Pons (tissue), 1 donor: ENCODE data around the gene TSSC4.
A peak's percentile ranks its signal among the peaks of the same experiment; 100 is the strongest.
"Not testable (repeated sequence)": the region's sequence is repeated elsewhere in the genome, so short reads cannot be mapped to it uniquely, and the experiment has no call there.

Experiments
- DNase-seq: peaks from one replicate; pipeline ENCODE4 v3.0.0-alpha.2; 2016; ENCODE audit warnings: low spot score

The TSSC4 gene

DNA sequence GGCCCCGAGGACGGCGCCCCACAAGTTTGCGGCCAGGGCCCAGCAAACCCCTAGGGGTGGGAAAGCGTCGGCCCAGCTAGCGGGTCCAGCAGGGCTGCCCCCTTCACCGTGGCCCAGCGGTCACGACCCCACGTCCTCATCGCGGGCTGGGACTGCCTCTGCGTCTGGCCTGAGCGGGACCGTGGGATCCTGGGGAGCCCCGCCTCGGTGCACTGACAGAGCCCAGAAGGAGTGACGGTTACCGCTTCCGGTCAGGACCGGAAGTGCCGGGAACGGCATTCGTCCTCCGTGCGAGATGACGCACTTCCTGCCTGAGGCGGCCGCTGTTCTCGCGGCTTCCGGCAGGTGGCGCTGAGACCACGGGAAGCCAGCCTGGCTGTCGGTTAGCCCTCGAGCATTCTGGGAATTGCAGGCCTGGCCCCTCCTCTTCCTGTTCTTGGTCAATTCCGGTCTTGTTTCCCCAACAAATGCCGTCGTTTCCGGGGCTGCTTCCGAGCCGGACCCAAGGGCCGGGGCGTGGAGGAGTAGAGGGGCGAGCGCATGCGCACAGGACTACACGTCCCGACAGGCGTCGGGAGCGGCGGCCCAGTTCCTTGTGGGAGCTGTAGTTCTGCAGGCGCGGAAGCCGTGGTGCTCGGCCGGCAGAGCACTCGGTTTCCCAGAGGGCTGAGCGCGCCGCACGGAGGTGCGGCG lies at the start of gene TSSC4:
Gene TSSC4, plus strand, starts transcription at position 682 of the 693 bp plus-strand sequence. CDS start 1,884 bp downstream, outside the sequence.
- peak; percentile 100 for DNase-seq

DNA sequence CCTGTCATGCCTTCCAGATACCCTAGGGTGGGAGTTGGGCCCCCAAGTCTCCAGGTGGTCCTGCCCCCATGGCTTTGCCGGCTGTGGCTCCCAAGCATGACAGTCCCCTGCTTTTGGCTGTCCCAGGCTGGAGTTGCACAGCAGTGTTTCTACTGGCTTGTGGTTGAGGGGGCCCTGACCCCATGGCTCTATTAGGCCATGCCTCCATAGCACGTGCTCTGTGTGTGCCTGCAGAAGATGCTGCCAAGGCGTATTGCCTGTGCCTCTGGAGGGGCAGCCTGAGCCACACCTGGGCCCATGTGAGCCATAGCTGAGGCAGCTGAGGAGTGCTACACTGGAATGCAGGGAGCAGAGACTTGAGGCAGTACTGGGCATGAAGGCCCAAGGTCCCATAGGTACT lies 48.8 kb upstream of the TSSC4 start:
- no peak for DNase-seq

DNA sequence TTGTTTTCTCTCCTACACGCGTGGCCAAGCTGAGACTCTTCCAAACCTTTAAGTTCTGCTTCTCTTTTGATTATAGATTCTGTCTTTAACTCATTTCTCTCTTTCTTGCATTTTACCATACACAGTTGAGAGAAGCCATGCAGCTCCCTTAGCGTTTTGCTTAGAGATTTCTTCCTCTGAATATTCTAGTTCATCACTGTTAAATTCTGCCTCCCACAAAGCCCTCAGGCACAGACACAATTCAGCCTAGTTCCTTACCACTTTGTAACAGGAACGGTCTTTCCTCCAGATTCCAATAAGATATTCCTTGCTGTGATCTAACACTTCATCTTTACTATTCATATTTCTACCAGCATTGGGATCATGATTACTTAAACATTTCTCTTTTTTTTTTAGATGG lies 48.1 kb upstream of the TSSC4 start:
- no peak for DNase-seq

DNA sequence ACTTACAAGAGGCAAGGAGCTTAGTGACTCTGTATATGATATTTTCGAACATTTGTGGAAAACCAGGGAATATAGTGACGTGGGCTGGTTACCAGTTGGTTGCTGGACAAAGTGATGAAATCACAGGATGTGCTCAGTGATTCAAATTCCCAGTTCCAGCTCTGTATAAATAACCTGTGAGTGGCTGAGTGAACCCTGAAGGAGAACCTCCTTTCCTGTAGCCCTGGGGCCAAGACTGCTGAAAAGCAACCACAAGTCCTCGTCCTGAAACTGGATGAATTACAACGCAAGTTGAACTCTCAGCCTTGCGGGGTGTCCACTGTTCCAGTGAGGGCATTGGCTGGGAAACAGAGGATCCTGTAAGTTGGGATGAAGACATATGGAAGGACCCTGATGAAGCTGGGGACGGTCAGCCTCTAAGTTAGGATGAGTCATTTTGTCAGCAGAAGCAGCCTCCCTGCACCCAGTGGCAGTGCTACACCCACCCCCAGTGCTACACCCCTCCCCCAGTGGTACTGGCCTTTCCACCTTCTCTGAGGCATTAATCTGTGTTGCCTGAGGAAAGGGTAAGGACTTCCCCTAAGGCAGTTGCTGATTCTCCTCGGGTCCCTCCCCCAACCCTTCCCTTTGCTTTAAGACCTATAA lies 45.4 kb upstream of the TSSC4 start:
- DNase-seq, result no peak

DNA sequence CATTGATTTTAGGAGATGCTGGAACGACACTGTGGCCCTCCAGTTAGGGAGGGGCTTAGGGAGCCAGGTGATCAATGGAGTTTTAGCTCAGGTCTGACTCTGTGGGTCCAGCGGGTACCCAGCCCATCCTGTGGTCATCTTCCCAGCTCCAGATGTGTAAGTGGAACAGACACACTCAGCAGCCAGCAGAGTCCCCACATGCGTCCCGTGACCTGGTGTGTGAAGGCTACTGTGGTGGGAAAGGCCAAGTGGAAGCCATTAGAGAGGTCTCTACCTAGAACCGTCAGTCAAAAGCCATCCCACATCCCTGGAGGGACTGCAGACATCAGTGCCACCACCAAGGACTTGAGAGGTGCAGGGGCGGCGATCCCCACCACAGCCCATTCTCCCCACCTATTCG lies 43.3 kb upstream of the TSSC4 start:
- DNase-seq, result no peak

DNA sequence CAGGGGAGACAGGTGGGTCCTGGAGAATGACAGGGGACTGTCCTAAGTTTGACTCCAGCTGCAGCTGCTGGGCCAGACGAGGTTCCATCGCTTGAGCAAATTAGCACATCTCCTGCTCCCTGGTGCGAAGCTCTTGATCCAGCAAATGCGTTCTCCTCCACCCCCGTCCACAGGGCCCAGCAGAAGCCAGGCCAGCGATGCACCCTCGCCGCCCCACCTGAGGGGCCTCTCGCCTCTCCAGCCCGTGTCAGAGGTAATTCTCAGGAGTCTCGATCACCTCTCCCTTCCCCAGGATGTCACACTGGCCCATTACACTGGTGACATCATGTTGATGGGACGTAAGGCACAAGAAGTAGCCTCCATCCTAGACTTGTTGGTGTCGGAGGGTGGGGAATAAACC lies 42.9 kb upstream of the TSSC4 start:
- DNase-seq, result not testable (repeated sequence)

DNA sequence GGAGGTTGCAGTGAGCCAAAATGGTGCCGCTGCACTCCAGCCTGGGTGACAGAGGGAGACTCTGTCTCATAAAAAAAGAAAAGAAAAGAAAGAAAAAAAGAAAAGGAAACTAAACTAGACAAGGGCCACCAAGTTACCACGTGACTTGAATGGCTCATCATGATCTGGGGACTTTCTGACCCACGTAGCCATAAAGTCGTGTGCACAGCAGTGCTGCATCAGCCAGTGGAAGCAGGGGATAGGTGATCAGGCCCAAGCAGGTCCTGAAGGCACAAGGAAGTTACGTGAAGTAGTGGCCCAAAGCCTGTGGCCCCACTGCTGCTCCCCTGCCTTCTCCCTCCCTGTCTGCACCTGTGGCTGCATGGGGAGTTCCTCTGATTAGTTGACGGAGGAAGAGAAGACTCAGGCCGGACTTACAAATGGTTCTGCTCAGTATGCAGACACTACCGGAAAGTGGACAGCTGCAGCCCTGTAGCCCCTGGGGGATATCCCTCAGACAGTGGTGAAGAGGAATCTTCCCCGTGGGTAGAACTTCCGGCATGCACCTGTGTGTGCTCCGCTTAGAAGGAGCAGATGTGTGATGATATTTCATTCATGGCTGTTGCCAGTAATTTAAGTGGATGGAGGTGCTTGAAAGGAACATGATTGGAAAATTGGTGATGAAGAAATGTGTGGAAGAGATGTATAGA lies 41.7 kb upstream of the TSSC4 start:
- no peak for DNase-seq

DNA sequence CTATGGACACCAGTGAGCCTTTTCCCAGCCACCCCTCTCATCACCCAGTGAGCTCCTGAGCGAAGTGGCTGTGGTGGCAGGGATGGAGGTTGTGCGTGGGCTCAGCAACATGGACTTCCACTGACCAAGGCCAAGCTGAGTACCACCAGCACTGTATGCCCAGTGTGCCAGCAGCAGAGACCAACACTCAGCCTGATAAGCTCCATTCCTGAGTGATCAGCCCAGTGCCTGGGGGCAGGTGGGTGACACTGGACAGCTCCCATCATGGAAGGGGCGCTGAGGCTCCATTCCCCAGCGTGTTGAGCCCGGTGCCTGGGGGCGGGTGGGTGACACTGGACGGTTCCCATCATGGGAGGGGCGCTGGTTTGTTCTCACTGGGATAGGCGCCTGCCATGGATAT lies 41.0 kb upstream of the TSSC4 start:
- DNase-seq, result no peak

DNA sequence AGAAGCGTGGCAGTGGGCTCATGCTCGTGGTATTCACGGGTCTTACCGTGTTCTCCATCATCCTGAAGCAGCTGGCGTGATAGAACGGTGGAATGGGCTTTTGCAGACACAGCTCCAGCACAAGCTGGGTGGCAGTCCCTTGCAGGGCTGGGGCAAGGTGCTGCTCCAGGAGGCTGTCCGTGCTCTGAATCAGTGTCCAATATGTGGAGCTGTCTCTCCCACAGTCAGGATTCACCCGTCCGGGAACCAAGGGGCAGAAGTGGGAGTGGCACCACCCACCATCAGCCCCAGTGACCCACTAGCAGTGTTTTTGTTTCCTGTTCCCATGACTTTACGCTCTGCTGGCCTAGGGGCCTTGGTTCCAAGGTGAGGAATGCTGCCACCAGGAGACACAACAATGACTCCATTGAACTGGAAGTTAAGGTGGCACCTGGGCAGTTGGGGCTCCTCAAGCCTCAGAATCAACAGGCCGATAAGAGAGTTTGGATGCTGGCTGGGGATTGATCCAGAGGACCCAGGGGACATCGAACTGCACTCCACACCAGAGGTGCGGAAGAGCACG lies 40.4 kb upstream of the TSSC4 start:
- no peak for DNase-seq

DNA sequence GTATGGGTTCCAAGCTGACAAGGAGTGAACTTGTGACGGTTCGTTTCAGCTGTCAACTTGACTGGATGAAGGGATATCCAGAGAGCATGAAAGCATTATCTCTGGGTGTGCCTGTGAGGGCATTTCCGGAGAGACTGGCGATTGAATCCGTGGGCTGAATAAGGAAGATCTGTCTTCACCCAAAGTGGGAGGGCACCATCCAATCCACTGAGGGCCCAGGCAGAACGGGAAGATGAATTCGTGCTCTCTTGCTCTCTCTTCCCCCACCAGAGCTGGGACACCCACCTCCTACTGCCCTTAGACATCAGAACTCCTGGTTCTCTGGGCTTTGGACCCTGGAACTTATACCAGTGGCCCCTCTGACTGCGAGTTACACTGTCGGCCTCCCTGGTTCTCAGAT lies 39.0 kb upstream of the TSSC4 start:
- no peak for DNase-seq

DNA sequence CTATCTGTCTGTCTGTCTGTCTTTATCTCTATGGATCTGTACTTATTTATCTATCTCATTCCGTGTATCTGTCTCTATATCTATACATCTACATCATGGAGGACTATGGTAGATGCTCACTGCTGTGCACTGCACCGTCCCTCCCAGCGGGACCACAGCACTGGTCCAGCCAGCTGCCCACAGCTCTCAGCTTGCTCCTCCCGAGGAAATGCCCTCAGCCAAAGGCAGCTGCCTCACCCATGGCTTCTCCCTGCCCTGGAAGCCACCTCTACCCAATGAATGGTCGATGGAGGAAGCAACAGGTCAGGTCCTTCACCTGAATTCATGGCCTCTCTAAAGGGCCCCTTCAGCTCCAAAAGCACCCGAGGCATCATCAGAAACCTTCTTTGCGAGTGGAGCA lies 38.1 kb upstream of the TSSC4 start:
- DNase-seq, result no peak

DNA sequence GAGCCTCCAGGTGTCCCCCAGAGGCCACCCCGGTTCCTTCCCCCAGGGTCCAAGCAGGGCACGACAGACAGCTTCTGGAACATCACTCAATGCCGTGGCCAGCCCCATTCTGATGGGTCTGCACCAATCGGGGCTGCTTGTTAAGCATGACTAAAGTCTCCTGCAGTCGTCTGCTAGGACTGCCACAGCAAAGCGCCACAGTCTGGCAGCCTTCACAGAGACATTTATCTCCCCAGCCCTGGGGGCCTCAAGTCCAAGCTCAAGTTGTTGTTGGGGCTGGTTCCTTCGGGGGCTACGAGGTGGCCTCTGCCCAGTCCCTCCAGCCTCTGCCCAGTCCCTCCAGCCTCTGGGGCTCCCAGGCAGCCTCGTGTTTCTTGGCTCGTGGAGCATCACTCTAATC lies 37.4 kb upstream of the TSSC4 start:
- DNase-seq, result no peak

DNA sequence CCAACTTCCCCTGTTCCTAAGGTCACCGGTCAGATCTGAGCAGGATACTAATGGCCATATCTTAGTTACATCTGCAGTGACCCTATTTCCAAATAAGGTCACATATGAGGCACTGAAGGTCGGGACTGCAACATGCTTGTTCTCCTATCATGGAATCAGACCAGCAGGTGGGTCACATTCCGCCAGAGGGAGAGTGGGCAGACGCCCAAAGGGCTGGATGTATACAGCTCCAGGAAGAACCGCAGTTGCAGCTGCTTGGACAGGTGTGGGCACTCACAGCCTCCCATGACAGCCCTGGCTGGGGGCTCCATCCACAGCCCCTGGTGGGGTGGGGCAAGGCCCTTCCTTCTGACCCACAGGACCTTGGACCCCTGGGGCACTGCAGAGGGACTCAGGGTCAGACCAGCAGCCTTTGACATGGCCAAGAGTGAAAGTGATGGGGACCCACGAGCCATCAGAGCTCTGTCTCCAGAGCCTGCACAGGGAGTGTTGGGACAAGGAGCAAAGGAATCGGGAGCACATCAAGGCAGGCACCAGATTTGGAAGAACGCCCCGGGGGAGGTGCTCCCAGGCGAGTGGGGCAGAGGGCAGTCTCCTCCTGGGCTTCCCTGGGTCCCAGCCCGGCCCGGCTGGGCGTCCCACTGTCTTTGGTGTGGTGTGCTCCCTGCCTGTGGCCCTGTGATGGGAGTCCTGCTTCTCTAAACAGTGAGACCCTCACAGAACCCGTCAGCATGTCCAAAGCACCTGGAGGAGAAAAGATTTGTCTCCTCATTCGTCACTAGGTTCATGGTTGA lies 36.8 kb upstream of the TSSC4 start:
- no peak for DNase-seq

DNA sequence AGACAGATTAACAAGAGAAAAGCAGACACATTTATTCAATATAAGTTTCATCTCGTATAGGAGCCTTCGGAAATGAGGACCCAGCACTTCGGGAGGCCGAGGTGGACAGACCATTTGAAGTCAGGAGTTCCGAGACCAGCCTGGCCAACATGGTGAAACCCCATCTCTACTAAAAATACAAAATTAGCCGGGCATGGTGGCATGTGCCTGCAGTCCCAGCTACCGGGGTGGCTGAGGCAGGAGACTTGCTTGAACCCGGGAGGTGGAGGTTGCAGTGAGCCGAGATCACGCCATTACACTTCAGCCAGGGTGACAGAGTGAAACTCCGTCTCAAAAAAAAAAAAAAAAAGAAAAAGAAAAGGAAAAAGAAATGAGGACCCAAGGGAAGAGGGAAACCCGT lies 36.2 kb upstream of the TSSC4 start:
- not testable (repeated sequence) for DNase-seq

DNA sequence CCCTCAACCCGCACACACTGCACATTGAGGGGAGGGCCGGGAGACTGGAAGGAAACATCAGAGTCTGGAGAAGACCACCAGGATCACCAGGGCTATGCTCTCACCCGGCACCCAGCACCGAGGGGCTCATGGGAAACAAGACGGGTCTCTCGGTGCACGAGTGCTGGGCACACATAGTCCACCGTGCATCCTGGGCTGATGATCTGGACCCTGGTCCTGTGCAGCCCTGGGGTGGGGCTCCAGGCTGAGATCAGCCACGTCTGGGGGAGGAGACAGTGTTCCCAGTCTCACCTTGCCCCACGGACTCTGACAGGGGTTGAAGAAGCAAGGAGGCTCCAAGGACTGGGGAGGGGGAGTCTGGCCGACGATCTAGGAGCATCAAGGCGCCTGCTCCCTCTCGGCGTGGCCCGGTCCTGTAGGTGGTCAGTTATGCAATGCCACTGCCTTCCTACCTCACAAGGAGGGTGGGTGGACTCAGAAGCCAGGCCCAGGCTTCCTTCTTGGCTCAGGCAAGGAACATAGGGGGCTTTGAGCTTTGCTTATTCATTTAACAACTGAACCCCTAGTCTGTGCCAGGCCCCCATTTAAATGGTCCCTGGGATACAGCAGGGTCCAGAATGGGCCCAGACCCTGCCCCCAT lies 34.9 kb upstream of the TSSC4 start:
- no peak for DNase-seq

DNA sequence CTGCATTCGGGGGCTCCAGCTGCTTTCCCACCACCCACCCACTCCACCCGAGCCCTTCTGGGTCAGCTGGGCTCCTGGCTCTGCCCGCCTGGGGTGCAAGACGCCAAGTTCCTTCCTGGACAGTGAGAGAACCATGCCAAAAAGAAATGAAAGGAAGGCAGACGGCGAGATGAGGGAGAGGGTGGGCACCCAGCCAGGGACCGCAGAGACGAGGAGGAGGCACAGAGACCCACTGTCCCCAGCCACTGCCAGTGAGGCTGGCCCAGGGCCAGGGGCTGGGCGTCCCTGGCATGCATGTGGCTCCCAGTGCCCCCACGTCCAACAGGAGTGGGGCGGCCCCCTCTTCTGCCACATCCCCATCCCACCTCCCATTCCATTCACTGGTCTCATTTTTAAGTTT lies 34.3 kb upstream of the TSSC4 start:
- DNase-seq, result peak; percentile 67

DNA sequence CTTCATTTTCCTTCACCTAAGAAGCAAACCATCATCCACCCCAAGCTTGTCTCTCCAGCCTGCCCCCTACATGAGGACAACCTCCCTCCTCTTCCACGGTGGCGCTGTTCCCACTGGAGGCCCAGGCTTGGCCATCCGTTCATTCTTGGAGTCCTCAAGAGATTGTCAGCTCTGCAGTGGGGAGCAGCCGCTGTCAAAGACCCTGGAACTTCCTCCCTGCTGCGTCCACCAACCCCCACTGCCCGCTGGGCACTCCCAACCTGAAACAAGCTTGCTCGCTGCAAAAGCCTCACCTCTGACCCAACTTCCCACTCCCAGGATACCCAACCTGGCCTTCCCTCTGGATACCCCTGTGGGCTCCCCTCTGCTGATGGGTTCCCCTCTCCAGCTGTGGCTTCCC lies 33.8 kb upstream of the TSSC4 start:
- peak; percentile 36 for DNase-seq

DNA sequence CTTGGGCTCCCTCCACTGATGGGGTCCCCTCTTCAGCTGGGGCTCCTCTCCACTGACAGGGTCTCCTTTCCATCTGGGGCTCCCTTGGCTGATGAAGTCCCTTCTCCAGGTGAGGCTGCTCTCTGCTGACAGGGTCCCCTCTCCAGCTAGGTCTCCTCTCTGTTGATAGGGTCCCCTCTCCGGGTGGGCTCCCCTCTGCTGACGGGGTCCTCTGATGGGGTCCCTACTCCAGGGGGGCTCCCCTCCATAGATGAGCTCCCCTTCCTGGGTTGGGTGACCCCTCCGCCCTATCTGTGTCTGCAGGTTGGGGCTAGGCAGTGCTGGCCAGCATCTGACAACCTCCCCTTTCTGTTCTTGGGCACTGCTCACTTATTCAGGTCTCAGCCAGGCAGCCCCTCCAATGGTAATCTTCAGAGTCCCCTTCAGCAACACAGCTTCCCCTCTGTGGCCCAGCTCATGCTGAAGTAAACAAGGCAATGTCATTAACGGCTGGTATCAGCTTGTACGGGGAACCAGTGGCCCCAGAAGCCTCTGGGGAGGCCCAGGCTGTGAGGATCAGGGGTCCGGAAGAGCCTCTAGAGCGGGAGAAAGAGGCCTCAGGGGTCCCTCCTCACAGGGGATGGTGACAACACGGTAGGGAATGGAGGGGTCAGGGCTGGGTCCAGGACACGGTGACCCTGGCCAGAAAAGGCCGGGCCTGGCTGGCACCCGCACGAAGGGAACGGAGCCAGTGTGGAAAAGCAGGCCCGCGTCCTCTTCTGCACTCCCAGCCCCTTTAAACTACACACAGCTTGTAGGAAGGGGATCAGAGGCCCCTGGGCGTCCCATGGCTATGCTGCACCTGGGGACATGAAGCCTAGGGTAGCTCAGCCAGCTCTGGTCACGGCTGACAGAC lies 33.0 kb upstream of the TSSC4 start:
- no peak for DNase-seq

DNA sequence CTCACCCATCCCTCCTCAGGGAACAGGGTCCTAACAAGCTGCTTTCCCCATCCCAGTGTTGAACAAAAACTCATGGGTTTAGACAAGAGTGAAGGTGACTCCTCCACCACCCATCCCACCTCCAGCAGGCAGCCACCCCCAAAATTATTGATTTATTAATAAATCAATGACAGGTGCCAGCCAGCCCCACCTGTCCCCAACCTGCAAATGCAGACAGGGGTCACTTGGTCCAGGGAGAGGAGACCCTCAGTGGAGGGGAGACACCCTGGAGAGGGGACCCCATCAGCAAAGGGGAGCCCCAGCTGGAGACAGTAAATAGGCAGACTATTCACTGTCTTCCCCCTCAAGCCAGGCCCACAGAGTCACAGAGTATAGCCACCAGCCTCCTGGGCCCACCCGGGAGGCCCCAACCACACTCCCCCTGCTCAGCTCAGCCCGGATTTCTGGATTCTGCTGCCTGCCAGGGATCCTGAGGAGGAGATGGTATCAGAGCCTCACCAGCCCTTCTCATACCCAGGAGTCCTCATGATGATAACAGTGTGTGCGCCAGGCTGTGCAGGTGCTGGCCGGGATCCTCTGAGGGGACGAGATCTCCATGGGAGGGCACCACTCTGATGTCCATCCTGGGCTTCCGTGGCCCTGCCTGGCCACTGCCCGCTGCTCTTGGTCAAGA lies 32.2 kb upstream of the TSSC4 start:
- DNase-seq, result no peak

DNA sequence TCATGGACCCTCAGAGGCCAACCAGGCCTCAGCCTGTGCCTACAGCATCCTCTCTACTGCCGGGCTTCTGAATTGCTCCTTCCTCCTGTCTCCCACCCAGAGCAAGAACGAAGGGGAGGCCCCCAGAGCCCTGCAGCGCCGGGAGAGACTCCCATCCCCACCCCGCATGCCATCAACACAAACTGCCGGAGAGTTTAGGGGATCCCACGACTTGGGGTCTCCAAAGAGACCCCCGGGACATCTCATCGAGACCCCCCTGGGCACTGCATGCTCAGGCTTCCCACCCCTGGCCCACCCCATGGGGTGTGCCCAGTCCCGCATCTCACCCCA lies 31.7 kb upstream of the TSSC4 start:
- no peak for DNase-seq
